GM23248 (cell line): Measurements from ENCODE around the gene SNX32. TPM values are rescaled to one million over a fixed set of nuclear protein-coding genes. Genes with fewer than 3 reads are reported as not detected.

ENCODE experiments used
- DNase-seq: peaks from one replicate; pipeline ENCODE4 v3.0.0-alpha.2; 2015
- H2AFZ ChIP-seq: fragments of 200-600 bp; sonication (generic); 2 replicates; pipeline ENCODE4 v1.6.1; 2016; ENCODE audit warnings: antibody characterized with exemption
- H3F3A ChIP-seq: fragments of 200-600 bp; sonication (generic); 2 replicates; pipeline ENCODE4 v1.6.1; 2016; ENCODE audit warnings: mild to moderate bottlenecking, antibody characterized with exemption, mixed run types; ENCODE audit not compliant: insufficient read depth
- H3K27ac ChIP-seq: fragments of 200-600 bp; sonication (generic); 2 replicates; pipeline ENCODE4 v1.5.1; 2016; ENCODE audit warnings: mild to moderate bottlenecking
- H3K27me3 ChIP-seq: fragments of 200-600 bp; sonication (generic); replicated peaks from 2 replicates; pipeline ENCODE4 v1.6.1; 2016; ENCODE audit warnings: mild to moderate bottlenecking; ENCODE audit not compliant: insufficient read depth
- H3K36me3 ChIP-seq: fragments of 200-600 bp; sonication (generic); 2 replicates; pipeline ENCODE4 v1.6.1; 2016; ENCODE audit warnings: low read depth, mild to moderate bottlenecking
- H3K4me1 ChIP-seq: fragments of 200-600 bp; sonication (generic); 2 replicates; pipeline ENCODE4 v1.6.1; 2016; ENCODE audit warnings: mild to moderate bottlenecking; ENCODE audit not compliant: insufficient read depth
- H3K4me2 ChIP-seq: fragments of 200-600 bp; sonication (generic); one replicate; pipeline ENCODE4 v1.6.1; 2016; ENCODE audit warnings: mild to moderate bottlenecking; ENCODE audit not compliant: unreplicated experiment
- H3K4me3 ChIP-seq: fragments of 200-600 bp; sonication (generic); 2 replicates; pipeline ENCODE4 v1.5.1; 2016; ENCODE audit warnings: mild to moderate bottlenecking
- H3K79me2 ChIP-seq: fragments of 200-600 bp; sonication (generic); 2 replicates; pipeline ENCODE4 v1.6.1; 2016; ENCODE audit warnings: mild to moderate bottlenecking; ENCODE audit not compliant: insufficient read depth
- H3K9ac ChIP-seq: fragments of 200-600 bp; sonication (generic); 2 replicates; pipeline ENCODE4 v1.6.1; 2016; ENCODE audit warnings: mild to moderate bottlenecking
- H3K9me2 ChIP-seq: fragments of 200-600 bp; sonication (generic); 2 replicates; pipeline ENCODE4 v1.6.1; 2016; ENCODE audit warnings: mixed run types, mild to moderate bottlenecking, moderate library complexity; ENCODE audit not compliant: insufficient read depth
- H3K9me3 ChIP-seq: fragments of 200-600 bp; sonication (generic); one replicate; pipeline ENCODE4 v1.6.1; 2017; ENCODE audit warnings: low read depth
- H4K20me1 ChIP-seq: fragments of 200-600 bp; sonication (generic); 2 replicates; pipeline ENCODE4 v1.6.0; 2016; ENCODE audit not compliant: insufficient read depth
- EZH2 ChIP-seq: fragments of 200-600 bp; sonication (generic); IDR thresholded peaks from 2 replicates; pipeline ENCODE4 v1.6.1; 2018; ENCODE audit warnings: antibody characterized with exemption, mild to moderate bottlenecking; ENCODE audit not compliant: insufficient read depth, poor library complexity, severe bottlenecking
- EZH2phosphoT487 ChIP-seq: fragments of 200-600 bp; sonication (generic); IDR thresholded peaks from 2 replicates; pipeline ENCODE4 v1.6.1; 2018; ENCODE audit warnings: antibody characterized with exemption, moderate library complexity, mild to moderate bottlenecking, low read depth; ENCODE audit not compliant: insufficient read depth
- WGBS, 2 experiments: methylation state at CpG; one replicate each; pipeline ENCODE4 v1.1.6; 2015 to 2017; ENCODE audit warnings: low lambda C conversion rate in 2 of 2, low coverage in 1 of 2; ENCODE audit errors: missing lambda C conversion rate in 2 of 2; 5-methylcytosine and 5-hydroxymethylcytosine counted together
- in situ Hi-C: fragments of 300-500 bp; cut with MboI; formaldehyde crosslinking; loops from 2 replicates; pipeline ENCODE4 v1.15.0; 2020
- polyA plus RNA-seq: library from polyadenylated mRNA; unstranded; fragments of >200 nt; fragmentation: Nextera tagmentation; extraction: Ambion mirVana; gene quantifications from 2 replicates; pipeline ENCODE4 v1.2.1, GENCODE V29; 2016
- total RNA-seq: library from RNA; depleted of rRNA; stranded (reverse); fragments of >200 nt; shearing (Covaris generic); gene quantifications from 2 replicates; pipeline ENCODE4 v1.2.3, GENCODE V29; 2014

SNX32 gene
- total and polyA plus RNA-seq, 2 experiments from 2014 or later, result 0.51 TPM; not detected in 1

DNA sequence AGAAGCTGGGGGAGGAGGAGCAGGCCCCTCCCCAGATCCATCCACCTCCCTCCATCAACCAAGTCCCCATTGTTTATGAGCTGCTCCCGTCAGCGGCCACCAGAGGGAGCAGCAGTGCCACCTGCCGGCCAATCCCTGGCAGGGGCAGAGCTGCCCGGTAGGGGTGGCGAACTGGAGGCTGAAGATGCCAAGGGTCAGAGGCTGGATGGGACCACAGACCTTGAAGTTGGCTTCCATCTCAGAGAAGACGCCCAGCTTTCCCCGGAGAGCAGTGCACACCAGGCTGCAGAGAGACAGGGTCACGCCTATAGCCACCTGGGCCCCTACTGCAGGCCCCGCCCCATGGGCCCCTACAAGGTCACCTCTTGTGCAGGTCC, 50.9 kb downstream of the SNX32 start:
- no peak overlapping the region for H2AFZ ChIP-seq
- H3K9ac ChIP-seq, result no peak overlapping the region
- peaks cover 14% of the 10 kb centered on the region; the same call in 1 of the 2 replicates for H3K36me3 ChIP-seq
- H3K79me2 ChIP-seq, result peaks cover 48% of the 10 kb centered on the region
- H3K4me1 ChIP-seq, result peaks cover 18% of the 10 kb centered on the region
- no peaks in the 10 kb centered on the region for H3K9me2 ChIP-seq
- H3F3A ChIP-seq, result peaks cover 33% of the 10 kb centered on the region
- 18 to 23% methylated on average over 9 of the region's 9 CpGs for WGBS, 2 experiments
- peak; percentile 75 for DNase-seq
- no peak overlapping the region for H3K4me3 ChIP-seq
- H4K20me1 ChIP-seq, result no peaks in the 10 kb centered on the region
- in situ Hi-C loops, result loop anchor here (10.0 kb wide), 1 partner anchor 100 kb away; no protein-coding TSS in a partner anchor
- no peak overlapping the region for H3K4me2 ChIP-seq
- no peaks in the 10 kb centered on the region for H3K27me3 ChIP-seq
- H3K9me3 ChIP-seq, result no peaks in the 10 kb centered on the region
- H3K27ac ChIP-seq, result no peak overlapping the region
- TF ChIP-seq EZH2phosphoT487, result no peak
- TF ChIP-seq EZH2, result no peak

DNA sequence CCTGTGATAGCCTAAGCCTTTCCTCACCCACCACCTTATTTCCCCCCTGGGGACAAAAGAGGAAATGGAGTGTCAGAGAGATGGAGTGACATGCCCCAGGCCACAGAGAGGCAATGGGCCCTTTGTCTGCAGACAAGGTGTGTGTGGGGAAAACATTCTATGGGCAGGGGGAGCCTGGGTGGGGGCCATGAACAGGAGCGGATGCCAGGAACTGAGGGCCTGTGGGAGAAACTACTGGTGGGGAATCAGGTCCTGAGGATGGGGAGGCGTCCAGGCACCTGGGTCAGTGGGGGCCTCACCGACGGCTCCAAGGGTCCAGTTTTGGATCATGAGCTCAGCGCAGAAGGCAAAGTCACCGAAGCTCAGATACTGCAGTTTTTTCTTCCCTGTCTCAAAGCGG, 51.5 kb downstream of the SNX32 start:
- Histone ChIP-seq H3K4me1 (peaks cover 23% of the 10 kb centered on the region), H4K20me1 (no peaks in the 10 kb centered on the region), H3K4me3 (no peak overlapping the region), H3K27ac (no peak overlapping the region), H3K4me2 (no peak overlapping the region), H3F3A (peaks cover 38% of the 10 kb centered on the region), H3K9ac (no peak overlapping the region), H2AFZ (no peak overlapping the region), H3K9me2 (no peaks in the 10 kb centered on the region), H3K27me3 (no peaks in the 10 kb centered on the region), H3K9me3 (no peaks in the 10 kb centered on the region), H3K79me2 (peaks cover 48% of the 10 kb centered on the region), H3K36me3 (peaks cover 14% of the 10 kb centered on the region; the same call in 1 of the 2 replicates)
- 95% methylated on average over 7 of the region's 7 CpGs for WGBS, 2 experiments
- TF ChIP-seq EZH2phosphoT487, result no peak
- no peak for TF ChIP-seq EZH2
- in situ Hi-C loops, result loop anchor here (10.0 kb wide), 1 partner anchor 100 kb away; no protein-coding TSS in a partner anchor
- DNase-seq, result no peak

DNA sequence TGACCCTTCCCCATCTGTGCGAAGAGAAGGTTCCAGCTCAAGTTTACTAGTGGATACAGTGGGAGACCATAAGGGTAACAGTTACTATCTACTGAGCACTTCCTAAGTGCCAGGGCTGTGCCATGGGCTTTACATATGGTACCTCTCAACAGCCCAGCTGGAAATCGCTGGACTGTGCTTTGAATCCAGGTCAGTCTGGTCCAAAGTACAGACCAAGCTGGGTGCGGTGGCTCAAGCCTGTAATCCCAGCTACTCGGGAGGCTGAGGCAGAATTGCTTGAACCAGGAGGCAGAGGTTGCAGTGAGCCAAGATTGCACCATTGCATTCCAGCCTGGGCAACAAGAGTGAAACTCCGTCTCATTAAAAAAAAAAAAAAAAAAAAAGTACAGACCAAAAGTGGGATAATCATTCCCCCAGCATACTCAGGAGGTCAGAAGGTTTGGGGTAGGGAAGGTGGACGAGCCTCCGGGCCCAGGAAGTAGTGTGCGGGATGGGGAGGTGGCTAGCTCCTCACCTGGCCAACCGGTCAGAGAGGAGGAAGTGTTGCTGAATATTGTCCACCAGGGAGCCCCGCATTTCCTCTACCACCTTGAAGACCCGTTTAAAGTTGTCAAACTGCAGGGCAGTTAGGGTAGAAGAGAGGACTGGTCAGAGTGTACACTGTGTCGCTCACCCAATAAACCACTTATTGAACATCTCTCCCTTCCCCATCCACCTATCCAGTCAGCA, 52.2 kb downstream of the SNX32 start:
- peaks cover 23% of the 10 kb centered on the region for H3K4me1 ChIP-seq
- no peaks in the 10 kb centered on the region for H3K9me2 ChIP-seq
- H3K27ac ChIP-seq, result no peak overlapping the region
- TF ChIP-seq EZH2 (no peak), EZH2phosphoT487 (no peak)
- WGBS, 2 experiments, result 79 to 82% methylated on average over 12 of the region's 12 CpGs
- no peak overlapping the region for H3K4me3 ChIP-seq
- peak overlapping the region; percentile 74 for H3K4me2 ChIP-seq
- H3K9me3 ChIP-seq, result no peaks in the 10 kb centered on the region
- peaks cover 48% of the 10 kb centered on the region for H3K79me2 ChIP-seq
- in situ Hi-C loops, result loop anchor here (10.0 kb wide), 1 partner anchor 99 kb away; no protein-coding TSS in a partner anchor
- no peak for DNase-seq
- peaks cover 14% of the 10 kb centered on the region; the same call in 1 of the 2 replicates for H3K36me3 ChIP-seq
- no peaks in the 10 kb centered on the region for H4K20me1 ChIP-seq
- H3K9ac ChIP-seq, result peak overlapping the region; percentile 99; the same call in 1 of the 2 replicates
- H3F3A ChIP-seq, result peaks cover 38% of the 10 kb centered on the region
- H3K27me3 ChIP-seq, result no peaks in the 10 kb centered on the region
- no peak overlapping the region for H2AFZ ChIP-seq

DNA sequence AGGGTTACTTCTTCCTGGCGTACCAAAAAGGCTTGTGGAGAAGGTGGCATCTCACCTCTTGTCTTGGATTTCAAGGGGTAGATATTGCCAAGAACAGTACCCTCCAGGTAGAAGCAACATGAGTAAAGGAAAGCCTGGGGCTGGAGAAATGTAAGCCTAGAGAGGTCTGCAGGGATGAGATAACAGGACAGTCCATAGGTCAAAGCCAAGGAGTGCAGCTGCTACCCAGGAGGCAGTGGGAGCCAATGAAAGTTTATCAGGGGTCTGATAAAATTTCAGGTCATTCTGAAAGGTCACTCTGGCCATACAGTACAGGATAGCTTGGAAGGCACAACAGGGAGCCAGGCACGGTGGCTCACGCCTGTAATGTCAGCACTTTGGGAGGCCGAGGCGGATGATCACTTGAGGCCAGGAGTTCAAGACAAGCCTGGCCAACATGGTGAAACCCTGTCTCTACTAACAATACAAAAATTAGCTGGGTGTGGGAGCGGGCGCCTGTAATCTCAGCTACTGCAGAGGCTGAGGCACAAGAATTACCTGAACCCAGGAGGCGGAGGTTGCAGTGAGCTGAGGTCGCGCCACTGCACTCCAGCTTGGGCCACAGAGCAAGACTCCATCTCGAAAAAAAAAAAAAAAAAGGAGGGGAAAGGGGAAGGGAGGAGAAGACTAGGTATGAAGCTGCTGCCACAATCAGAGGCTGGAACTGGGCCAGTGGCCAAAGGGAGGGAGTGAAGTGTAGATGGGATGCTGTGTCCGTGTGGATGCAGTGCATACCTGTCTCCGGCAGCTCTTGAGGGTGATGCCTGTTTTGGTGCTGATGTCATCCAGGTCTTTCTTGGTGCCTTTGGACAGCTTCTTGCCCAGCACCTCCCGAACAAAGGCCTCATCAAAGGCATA, 53.3 kb downstream of the SNX32 start:
- H4K20me1 ChIP-seq, result no peaks in the 10 kb centered on the region

More for the DNA sequence above, 53.3 kb downstream of the SNX32 start:
- Histone ChIP-seq H3K4me1 (peaks cover 25% of the 10 kb centered on the region), H3K9me2 (no peaks in the 10 kb centered on the region), H3K27me3 (no peaks in the 10 kb centered on the region), H3K27ac (peak overlapping the region; percentile 99), H3K79me2 (peaks cover 58% of the 10 kb centered on the region), H3K4me2 (peak overlapping the region; percentile 74), H3K36me3 (peaks cover 17% of the 10 kb centered on the region; the same call in 1 of the 2 replicates), H3F3A (peaks cover 42% of the 10 kb centered on the region), H3K9me3 (no peaks in the 10 kb centered on the region), H3K9ac (peak overlapping the region; percentile 99), H2AFZ (no peak overlapping the region), H3K4me3 (peak overlapping the region; percentile 95)
- TF ChIP-seq EZH2phosphoT487 (no peak), EZH2 (no peak)
- in situ Hi-C loops, result loop anchor here (10.0 kb wide), 1 partner anchor 98 kb away; no protein-coding TSS in a partner anchor
- peak; percentile 29 for DNase-seq
- WGBS, 2 experiments, result 76 to 82% methylated on average over 14 of the region's 14 CpGs
